IMR-90 (cell line): ENCODE data around the gene NACC1. TPM values are rescaled to one million over a fixed set of nuclear protein-coding genes. Genes with fewer than 3 reads are reported as not detected.

Source experiments
- ATAC-seq: fragments of 200-7000 bp; cut with Tn5 transposase; 2 replicates; pipeline ENCODE4 v1.9.1; 2020; ENCODE audit warnings: low read depth, mild to moderate bottlenecking, moderate library complexity
- BruUV-seq: library from RNA; stranded (reverse); fragments of 400-500 nt; replicated peaks from 2 replicates; lab custom pipeline; 2021; lab: Mats Ljungman, UMichigan
- CTCF ChIA-PET: fragments of 300-600 bp; formaldehyde crosslinking; extraction: SDS; loops from one replicate; lab custom pipeline; 2021; ENCODE audit warnings: antibody characterized with exemption; lab: Yijun Ruan, JAX
- POLR2A ChIA-PET: fragments of 300-600 bp; sonication (Branson Sonifier 250); formaldehyde crosslinking; loops from one replicate; lab custom pipeline; 2022; ENCODE audit warnings: antibody characterized with exemption; ENCODE audit not compliant: unreplicated experiment; lab: Charles Lee
- DNase-seq: peaks from one replicate; pipeline ENCODE4 v3.0.0; 2013
- H2AFZ ChIP-seq: replicated peaks from 2 replicates; pipeline ENCODE3; 2013; ENCODE audit warnings: low read length, mild to moderate bottlenecking; ENCODE audit not compliant: poor library complexity
- H2AK5ac ChIP-seq: 2 replicates; pipeline ENCODE4 v1.6.1; 2013; ENCODE audit warnings: low read depth, low read length, inconsistent platforms
- H2AK9ac ChIP-seq: replicated peaks from 2 replicates; pipeline ENCODE3; 2013; ENCODE audit warnings: mild to moderate bottlenecking, low read depth, low read length, moderate library complexity; ENCODE audit not compliant: poor library complexity
- H2BK120ac ChIP-seq: 2 replicates; pipeline ENCODE4 v1.6.1; 2013; ENCODE audit warnings: low read depth, low read length, inconsistent platforms
- H2BK15ac ChIP-seq: 3 replicates; pipeline ENCODE4 v1.6.1; 2013; ENCODE audit warnings: low read depth, low read length, inconsistent platforms
- H2BK20ac ChIP-seq: 2 replicates; pipeline ENCODE4 v1.6.1; 2013; ENCODE audit warnings: low read depth, mild to moderate bottlenecking, inconsistent platforms, low read length, moderate library complexity
- H2BK5ac ChIP-seq: 2 replicates; pipeline ENCODE4 v1.6.1; 2013; ENCODE audit warnings: mild to moderate bottlenecking, low read depth, low read length, inconsistent platforms; ENCODE audit not compliant: poor library complexity, severe bottlenecking
- H3K14ac ChIP-seq: replicated peaks from 2 replicates; pipeline ENCODE4 v1.6.1; 2013; ENCODE audit warnings: low read depth, low read length, inconsistent platforms
- H3K18ac ChIP-seq: 2 replicates; pipeline ENCODE4 v1.6.1; 2013; ENCODE audit warnings: low read depth, low read length, control low read depth
- H3K23ac ChIP-seq: 2 replicates; pipeline ENCODE4 v1.6.1; 2013; ENCODE audit warnings: low read depth, low read length, inconsistent platforms
- H3K27ac ChIP-seq: 2 replicates; pipeline ENCODE4 v1.5.1; 2013; ENCODE audit warnings: mild to moderate bottlenecking, control low read depth, low read length; ENCODE audit not compliant: insufficient read depth
- H3K27me3 ChIP-seq: 2 replicates; pipeline ENCODE4 v1.6.1; 2013; ENCODE audit warnings: low read length; ENCODE audit not compliant: control insufficient read depth, insufficient read depth
- H3K36me3 ChIP-seq: 2 replicates; pipeline ENCODE4 v1.6.1; 2013; ENCODE audit warnings: low read length, mixed read lengths; ENCODE audit not compliant: control insufficient read depth, insufficient read depth
- H3K4ac ChIP-seq: 2 replicates; pipeline ENCODE4 v1.6.1; 2013; ENCODE audit warnings: low read depth, low read length, inconsistent platforms
- H3K4me1 ChIP-seq: 2 replicates; pipeline ENCODE4 v1.6.1; 2013; ENCODE audit warnings: low read length, mixed read lengths; ENCODE audit not compliant: control insufficient read depth, insufficient read depth
- H3K4me2 ChIP-seq: 2 replicates; pipeline ENCODE4 v1.6.1; 2013; ENCODE audit warnings: low read depth, mild to moderate bottlenecking, control low read depth, low read length, moderate library complexity
- H3K4me3 ChIP-seq: 2 replicates; pipeline ENCODE4 v1.5.1; 2013; ENCODE audit warnings: low read depth, mild to moderate bottlenecking, control low read depth, low read length, moderate library complexity; ENCODE audit not compliant: insufficient read depth
- H3K56ac ChIP-seq: 2 replicates; pipeline ENCODE4 v1.6.1; 2013; ENCODE audit warnings: low read length, inconsistent platforms; ENCODE audit not compliant: insufficient read depth; ENCODE audit errors: extremely low read depth
- H3K79me1 ChIP-seq, 2 experiments: 2 replicates each; pipeline ENCODE4 v1.6.1; 2013; ENCODE audit warnings: low read length in 2 of 2, inconsistent platforms in 1 of 2, low read depth in 1 of 2
- H3K9ac ChIP-seq: 2 replicates; pipeline ENCODE4 v1.6.1; 2013; ENCODE audit warnings: low read depth, low read length, control low read depth
- H3K9me1 ChIP-seq: 2 replicates; pipeline ENCODE4 v1.6.1; 2013; ENCODE audit warnings: low read length, inconsistent platforms; ENCODE audit not compliant: insufficient read depth
- H3K9me3 ChIP-seq: 2 replicates; pipeline ENCODE4 v1.6.1; 2013; ENCODE audit warnings: low read length; ENCODE audit not compliant: control insufficient read depth, insufficient read depth
- H4K20me1 ChIP-seq: 2 replicates; pipeline ENCODE4 v1.6.1; 2013; ENCODE audit warnings: low read length, inconsistent platforms; ENCODE audit not compliant: insufficient read depth
- H4K5ac ChIP-seq: 2 replicates; pipeline ENCODE4 v1.6.1; 2013; ENCODE audit warnings: mild to moderate bottlenecking, low read depth, low read length, control low read depth
- H4K8ac ChIP-seq, 2 experiments: 2 replicates each; pipeline ENCODE4 v1.6.1; 2013; ENCODE audit warnings: low read depth in 2 of 2, low read length in 2 of 2, control low read depth in 1 of 2, inconsistent platforms in 1 of 2
- H4K91ac ChIP-seq: 2 replicates; pipeline ENCODE4 v1.6.1; 2013; ENCODE audit warnings: low read depth, low read length, inconsistent platforms; ENCODE audit not compliant: insufficient read depth
- CEBPB ChIP-seq: IDR thresholded peaks from 2 replicates; pipeline ENCODE4 v1.6.1; 2012; ENCODE audit warnings: low read depth, low read length, improper control_type of control experiment
- FOS ChIP-seq: fragments of 150-350 bp; IDR thresholded peaks from 2 replicates; pipeline ENCODE4 v1.6.1; 2016; ENCODE audit warnings: low read depth, low read length
- POLR2A ChIP-seq: IDR thresholded peaks from 2 replicates; pipeline ENCODE4 v1.6.1; 2012; ENCODE audit warnings: mild to moderate bottlenecking, low read depth, low read length
- RAD21 ChIP-seq: IDR thresholded peaks from 2 replicates; pipeline ENCODE4 v1.6.1; 2012; ENCODE audit warnings: low read length, improper control_type of control experiment
- RCOR1 ChIP-seq: IDR thresholded peaks from 2 replicates; pipeline ENCODE4 v1.6.1; 2012; ENCODE audit warnings: mild to moderate bottlenecking, low read length, improper control_type of control experiment; ENCODE audit not compliant: insufficient replicate concordance
- SMC3 ChIP-seq: fragments of 150-350 bp; IDR thresholded peaks from 2 replicates; pipeline ENCODE4 v1.6.1; 2016; ENCODE audit warnings: low read depth, mild to moderate bottlenecking, antibody characterized with exemption, low read length, moderate library complexity
- WGBS, 2 experiments: methylation state at CpG; one replicate each; pipeline versions ENCODE4 v1.1.5 to v1.1.7; 2013; ENCODE audit warnings: missing lambda C conversion rate in 2 of 2; ENCODE audit not compliant: insufficient read length in 1 of 2; ENCODE audit errors: extremely low coverage in 2 of 2; 5-methylcytosine and 5-hydroxymethylcytosine counted together
- dilution Hi-C: fragments of 300-500 bp; cut with HindIII; formaldehyde crosslinking; loops from one replicate; pipeline ENCODE4 v1.14.3; 2018; ENCODE audit warnings: low sequenced_read_pairs; ENCODE audit not compliant: unreplicated experiment
- in situ Hi-C: fragments of 300-500 bp; cut with MboI; formaldehyde crosslinking; loops from 3 replicates; pipeline ENCODE4 v1.14.3; 2019; ENCODE audit warnings: low sequenced_read_pairs, inconsistent platforms, mixed read lengths
- intact Hi-C: fragments of 100-400 bp; cut with micrococcal nuclease; formaldehyde crosslinking; loops from 2 replicates; pipeline ENCODE4 v1.10.0; 2022
- polyA plus RNA-seq, 3 experiments: library from polyadenylated mRNA; depleted of rRNA; stranded (reverse); fragments of >200 nt; gene quantifications; 2 replicates each; pipeline ENCODE4 v1.2.3, GENCODE V29; 2012; ENCODE audit warnings: low replicate concordance in 1 of 3
- total RNA-seq: library from RNA; depleted of rRNA; stranded (reverse); fragments of >200 nt; gene quantifications from 2 replicates; pipeline ENCODE4 v1.2.3, GENCODE V29; 2012
- TF ChIP-seq, protein P1 (sequence below): conservative IDR thresholded peaks from 2 replicates; pipeline ENCODE4 v1.5.1; 2012; ENCODE audit warnings: mild to moderate bottlenecking, low read depth, low read length, improper control_type of control experiment

Gene NACC1
- total and polyA plus RNA-seq, 2 of the 4 experiments (the other 2 are of a cell fraction), result 42.5 to 181 TPM

DNA sequence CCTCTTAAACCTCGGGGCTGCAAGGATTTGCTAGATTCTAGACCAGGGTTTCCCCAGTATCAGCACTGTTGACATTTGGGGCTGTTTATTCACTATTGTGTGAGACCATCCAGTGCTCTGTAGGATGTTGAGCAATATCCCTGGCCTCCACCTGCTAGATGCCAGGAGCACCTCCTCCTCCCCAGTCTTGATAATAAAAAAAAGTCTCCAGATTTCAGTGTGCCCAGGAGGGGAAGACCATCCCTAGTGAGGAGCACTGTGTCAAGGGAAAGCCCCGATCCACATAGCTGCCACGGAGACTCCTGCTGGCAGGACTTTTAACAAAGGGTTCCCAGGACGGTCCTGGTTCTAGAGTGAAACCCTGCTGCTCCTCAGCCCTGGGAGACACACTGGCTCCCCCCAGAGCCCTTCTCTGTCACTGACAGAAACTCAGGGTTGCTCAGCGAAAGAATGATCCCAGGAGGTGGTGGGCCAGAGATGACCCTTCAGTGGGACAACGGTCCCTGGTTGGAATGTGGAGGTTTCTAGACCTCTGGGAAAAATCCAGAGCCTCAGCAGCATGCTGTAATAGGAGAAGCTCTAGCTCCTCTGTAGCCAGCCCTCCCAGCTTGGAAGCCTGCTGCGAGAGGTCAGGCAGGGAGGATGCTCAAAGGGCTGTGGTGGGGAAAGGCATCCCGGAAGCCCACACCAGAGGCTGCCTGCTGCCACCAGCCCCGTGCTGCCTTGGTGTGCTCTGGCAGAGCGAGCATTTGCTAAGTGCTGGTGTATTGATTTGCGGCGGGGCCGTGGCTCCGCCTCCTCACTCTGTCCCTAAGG, 35.7 kb upstream of the NACC1 start:
- H2AK9ac ChIP-seq, result peak overlapping the region; percentile 80
- H2BK5ac ChIP-seq, result no peak overlapping the region
- no peak overlapping the region for H3K56ac ChIP-seq
- H2AFZ ChIP-seq, result no peak overlapping the region
- H3K9me3 ChIP-seq, result no peaks in the 10 kb centered on the region
- no peak overlapping the region for H3K23ac ChIP-seq
- dilution Hi-C loops (no loop called here), intact Hi-C loops (no loop called here), in situ Hi-C loops (no loop called here)
- peaks cover 3% of the 10 kb centered on the region; the same call in 1 of the 2 replicates for H4K20me1 ChIP-seq
- no peak overlapping the region for H3K4me3 ChIP-seq
- ChIA-PET POLR2A (no interaction called here), CTCF (interaction anchor here (0.7 kb wide), 1 partner anchor 351 kb away, joined by 4 read pairs; no protein-coding TSS in a partner anchor)
- H2BK120ac ChIP-seq, result no peak overlapping the region
- peaks cover 0 to 30% of the 10 kb centered on the region in 2 experiments; a peak in 2 of 4 replicates for H3K79me1 ChIP-seq
- ATAC-seq, result peak; percentile 61
- H3K27me3 ChIP-seq, result no peaks in the 10 kb centered on the region
- BruUV-seq, result no TSS peak
- TF ChIP-seq POLR2A, result no peak
- peak; percentile 78 for TF ChIP-seq CEBPB
- peak; percentile 44; the same call in 1 of the 2 replicates for TF ChIP-seq SMC3
- no peak for TF ChIP-seq RCOR1
- TF ChIP-seq FOS, result no peak
- TF ChIP-seq, protein P1, sequence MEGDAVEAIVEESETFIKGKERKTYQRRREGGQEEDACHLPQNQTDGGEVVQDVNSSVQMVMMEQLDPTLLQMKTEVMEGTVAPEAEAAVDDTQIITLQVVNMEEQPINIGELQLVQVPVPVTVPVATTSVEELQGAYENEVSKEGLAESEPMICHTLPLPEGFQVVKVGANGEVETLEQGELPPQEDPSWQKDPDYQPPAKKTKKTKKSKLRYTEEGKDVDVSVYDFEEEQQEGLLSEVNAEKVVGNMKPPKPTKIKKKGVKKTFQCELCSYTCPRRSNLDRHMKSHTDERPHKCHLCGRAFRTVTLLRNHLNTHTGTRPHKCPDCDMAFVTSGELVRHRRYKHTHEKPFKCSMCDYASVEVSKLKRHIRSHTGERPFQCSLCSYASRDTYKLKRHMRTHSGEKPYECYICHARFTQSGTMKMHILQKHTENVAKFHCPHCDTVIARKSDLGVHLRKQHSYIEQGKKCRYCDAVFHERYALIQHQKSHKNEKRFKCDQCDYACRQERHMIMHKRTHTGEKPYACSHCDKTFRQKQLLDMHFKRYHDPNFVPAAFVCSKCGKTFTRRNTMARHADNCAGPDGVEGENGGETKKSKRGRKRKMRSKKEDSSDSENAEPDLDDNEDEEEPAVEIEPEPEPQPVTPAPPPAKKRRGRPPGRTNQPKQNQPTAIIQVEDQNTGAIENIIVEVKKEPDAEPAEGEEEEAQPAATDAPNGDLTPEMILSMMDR, result peak; percentile 53
- peak; percentile 56 for TF ChIP-seq RAD21
- no peak overlapping the region for H4K5ac ChIP-seq
- no peak overlapping the region for H2BK15ac ChIP-seq
- H4K91ac ChIP-seq, result no peak overlapping the region
- H4K8ac ChIP-seq, result no peak overlapping the region
- peaks cover 51% of the 10 kb centered on the region for H3K36me3 ChIP-seq
- peak; percentile 62 for DNase-seq
- no peak overlapping the region for H3K9ac ChIP-seq
- H2BK20ac ChIP-seq, result no peak overlapping the region
- WGBS, 2 experiments, result 62% methylated on average over 3 of the region's 14 CpGs; no CpG with 5 or more reads in 1 of the 2 experiments
- H3K4me1 ChIP-seq, result peaks cover 30% of the 10 kb centered on the region
- H3K9me1 ChIP-seq, result peaks cover 4% of the 10 kb centered on the region
- H2AK5ac ChIP-seq, result no peak overlapping the region
- no peak overlapping the region for H3K14ac ChIP-seq
- no peak overlapping the region for H3K27ac ChIP-seq
- no peak overlapping the region for H3K4me2 ChIP-seq
- no peak overlapping the region for H3K18ac ChIP-seq
- no peak overlapping the region for H3K4ac ChIP-seq
